Vagina (tissue), 2 donors: ENCODE measurements around the gene RFLNA. TPM values are rescaled to one million over a fixed set of nuclear protein-coding genes. Genes with fewer than 3 reads are reported as not detected.

Source experiments
- DNase-seq, 2 donors: peaks; one replicate each; pipeline ENCODE4 v3.0.0-alpha.2; 2017; ENCODE audit errors: extremely low spot score in 2 of 2
- H3K27ac ChIP-seq: fragments of 200-600 bp; sonication (generic); one replicate; pipeline ENCODE4 v1.5.1; 2019
- H3K27me3 ChIP-seq: fragments of 200-600 bp; sonication (generic); one replicate; pipeline ENCODE4 v1.5.1; 2019
- H3K36me3 ChIP-seq, 2 donors: fragments of 200-600 bp; sonication (generic); one replicate each; pipeline ENCODE4 v1.5.1; 2017 to 2019
- H3K4me1 ChIP-seq: fragments of 200-600 bp; sonication (generic); one replicate; pipeline ENCODE4 v1.5.1; 2019
- H3K4me3 ChIP-seq, 2 donors: fragments of 200-600 bp; sonication (generic); 1 replicate in 1 of 2; 2 replicates in 1 of 2; pipeline ENCODE4 v1.5.1; 2016 to 2019
- H3K9me3 ChIP-seq: fragments of 200-600 bp; sonication (generic); one replicate; pipeline ENCODE4 v1.5.1; 2019
- POLR2A ChIP-seq, 2 donors: fragments of 450-650 bp; IDR thresholded peaks; one replicate each; pipeline ENCODE4 v1.6.1; 2017; ENCODE audit warnings: antibody characterized with exemption in 2 of 2, mild to moderate bottlenecking in 2 of 2, moderate library complexity in 2 of 2
- POLR2AphosphoS5 ChIP-seq, 2 donors: sonication (generic); formaldehyde crosslinking; IDR thresholded peaks; one replicate each; pipeline ENCODE4 v1.9.0; 2017; ENCODE audit warnings: antibody characterized with exemption in 2 of 2, mild to moderate bottlenecking in 2 of 2, low read depth in 1 of 2; ENCODE audit not compliant: insufficient read depth in 1 of 2
- intact Hi-C: fragments of 100-400 bp; cut with DNase I; formaldehyde crosslinking; loops from one replicate; pipeline ENCODE4 v1.15.1; 2023
- total RNA-seq: library from RNA; depleted of rRNA; stranded (reverse); fragments of >200 nt; gene quantifications from one replicate; pipeline ENCODE4 v1.2.3, GENCODE V29; 2016
- TF ChIP-seq, protein P1 (sequence below), 3 experiments: fragments of 450-650 bp in 2 of 3; fragments of 200-600 bp in 1 of 3; sonication (generic) in 1 of 3; IDR thresholded peaks; one replicate each; pipeline ENCODE4 v1.5.1; 2017 to 2019; ENCODE audit warnings: antibody characterized with exemption in 3 of 3, mild to moderate bottlenecking in 2 of 3, moderate library complexity in 2 of 3

Gene RFLNA
- total RNA-seq, 1 donor from 2014 or later, result 1.7 TPM

DNA sequence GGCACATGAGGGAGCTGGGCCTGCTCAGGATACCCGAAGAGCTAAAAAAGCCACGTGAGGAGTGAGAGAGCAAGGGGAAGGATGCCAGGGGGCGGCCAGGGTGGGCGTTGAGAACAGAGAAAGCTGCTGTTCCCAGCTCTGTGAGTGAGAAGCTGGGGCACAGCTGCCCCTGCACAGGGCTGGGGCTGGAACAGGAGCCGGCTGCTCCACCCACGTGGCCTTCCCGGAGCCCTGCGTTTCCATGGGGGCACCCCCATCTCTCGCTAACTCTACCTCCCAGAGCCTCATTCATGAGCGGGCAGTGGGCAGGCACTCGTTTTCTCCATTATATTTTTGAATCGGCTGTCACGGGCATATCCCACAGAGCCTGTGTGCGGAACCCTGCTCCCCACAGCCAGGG is 42.7 kb downstream of the RFLNA start:
- Histone ChIP-seq H3K27ac (no peak overlapping the region), H3K4me1 (no peaks in the 10 kb centered on the region), H3K27me3 (no peaks in the 10 kb centered on the region), H3K9me3 (no peaks in the 10 kb centered on the region), H3K36me3 (peaks cover 0 to 82% of the 10 kb centered on the region in 2 donors), H3K4me3 (no peak overlapping the region)
- no peak for TF ChIP-seq POLR2AphosphoS5 (IDR thresholded peaks at IDR 0.05; ENCODE audit: insufficient read depth in 1 of 2, low read depth in 1 of 2)
- TF ChIP-seq, protein P1, sequence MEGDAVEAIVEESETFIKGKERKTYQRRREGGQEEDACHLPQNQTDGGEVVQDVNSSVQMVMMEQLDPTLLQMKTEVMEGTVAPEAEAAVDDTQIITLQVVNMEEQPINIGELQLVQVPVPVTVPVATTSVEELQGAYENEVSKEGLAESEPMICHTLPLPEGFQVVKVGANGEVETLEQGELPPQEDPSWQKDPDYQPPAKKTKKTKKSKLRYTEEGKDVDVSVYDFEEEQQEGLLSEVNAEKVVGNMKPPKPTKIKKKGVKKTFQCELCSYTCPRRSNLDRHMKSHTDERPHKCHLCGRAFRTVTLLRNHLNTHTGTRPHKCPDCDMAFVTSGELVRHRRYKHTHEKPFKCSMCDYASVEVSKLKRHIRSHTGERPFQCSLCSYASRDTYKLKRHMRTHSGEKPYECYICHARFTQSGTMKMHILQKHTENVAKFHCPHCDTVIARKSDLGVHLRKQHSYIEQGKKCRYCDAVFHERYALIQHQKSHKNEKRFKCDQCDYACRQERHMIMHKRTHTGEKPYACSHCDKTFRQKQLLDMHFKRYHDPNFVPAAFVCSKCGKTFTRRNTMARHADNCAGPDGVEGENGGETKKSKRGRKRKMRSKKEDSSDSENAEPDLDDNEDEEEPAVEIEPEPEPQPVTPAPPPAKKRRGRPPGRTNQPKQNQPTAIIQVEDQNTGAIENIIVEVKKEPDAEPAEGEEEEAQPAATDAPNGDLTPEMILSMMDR (IDR thresholded peaks at IDR 0.05), result no peak
- TF ChIP-seq POLR2A (IDR thresholded peaks at IDR 0.05), result no peak
- intact Hi-C loops, result no loop called here
- DNase-seq, result no peak

DNA sequence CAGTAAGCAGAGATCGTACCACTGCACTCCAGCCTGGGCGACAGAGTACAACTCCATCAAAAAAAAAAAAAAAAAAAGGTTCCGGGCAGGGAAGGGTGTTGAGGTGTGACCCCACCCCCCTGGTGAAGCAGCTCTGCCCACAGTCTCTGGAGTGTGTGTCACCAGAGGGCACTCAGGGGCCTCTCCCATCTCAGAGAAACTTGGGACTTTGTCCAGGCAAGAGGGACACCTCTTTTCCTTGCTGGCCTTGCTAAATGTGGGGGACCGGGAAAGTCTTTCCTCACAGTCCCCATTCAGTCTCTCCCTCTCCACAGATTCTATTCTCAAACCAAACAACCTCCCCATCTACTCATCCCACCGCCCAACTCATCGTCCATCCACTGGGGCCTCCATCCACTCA is 43.6 kb downstream of the RFLNA start:
- no peak overlapping the region for H3K4me3 ChIP-seq

DNA sequence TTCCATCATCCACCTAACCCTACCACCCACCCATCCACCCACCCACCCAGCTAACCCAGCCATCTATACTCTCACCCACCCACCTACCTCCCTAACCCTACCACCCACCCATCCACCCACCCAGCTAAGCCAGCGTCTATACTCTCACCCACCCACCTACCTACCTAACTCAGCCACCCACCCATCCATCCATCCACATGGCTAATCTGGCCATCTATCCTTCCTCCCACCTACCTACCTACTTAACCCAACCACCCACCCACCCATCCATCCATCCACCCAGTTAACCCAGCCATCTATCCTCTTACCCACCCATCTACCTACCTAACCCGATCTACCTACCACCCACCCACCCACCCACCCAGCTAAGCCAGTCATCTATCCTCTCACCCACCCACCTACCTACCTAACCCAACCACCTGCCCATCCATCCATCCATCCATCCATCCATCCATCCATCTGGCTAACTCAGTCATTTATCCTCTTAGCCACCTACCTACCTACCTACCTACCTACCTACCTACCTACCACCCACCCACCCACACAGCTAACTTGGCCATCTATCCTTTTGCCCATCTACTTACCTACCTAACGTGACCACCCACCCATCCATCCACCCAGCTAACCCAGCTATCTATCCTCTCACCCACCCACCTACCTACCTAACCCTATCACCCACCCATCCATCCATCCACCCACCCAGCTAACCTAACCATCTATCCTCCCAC is 44.1 kb downstream of the RFLNA start:
- Histone ChIP-seq H3K27me3 (no peaks in the 10 kb centered on the region), H3K4me3 (no peak overlapping the region), H3K27ac (no peak overlapping the region), H3K9me3 (no peaks in the 10 kb centered on the region), H3K4me1 (no peaks in the 10 kb centered on the region), H3K36me3 (peaks cover 0 to 82% of the 10 kb centered on the region in 2 donors)
- no peak for DNase-seq
- TF ChIP-seq POLR2AphosphoS5 (IDR thresholded peaks at IDR 0.05; ENCODE audit: insufficient read depth in 1 of 2, low read depth in 1 of 2), result no peak
- TF ChIP-seq, protein P1 (IDR thresholded peaks at IDR 0.05), result no peak
- TF ChIP-seq POLR2A (IDR thresholded peaks at IDR 0.05), result no peak
- intact Hi-C loops, result no loop called here

More for the DNA sequence above, 43.6 kb downstream of the RFLNA start:
- Histone ChIP-seq H3K27ac (no peak overlapping the region), H3K4me1 (no peaks in the 10 kb centered on the region), H3K27me3 (no peaks in the 10 kb centered on the region), H3K9me3 (no peaks in the 10 kb centered on the region), H3K36me3 (peaks cover 0 to 82% of the 10 kb centered on the region in 2 donors)
- intact Hi-C loops, result no loop called here
- TF ChIP-seq, protein P1 (IDR thresholded peaks at IDR 0.05), result no peak
- TF ChIP-seq POLR2AphosphoS5 (IDR thresholded peaks at IDR 0.05; ENCODE audit: insufficient read depth in 1 of 2, low read depth in 1 of 2) (no peak), POLR2A (IDR thresholded peaks at IDR 0.05) (no peak)
- DNase-seq, result no peak

DNA sequence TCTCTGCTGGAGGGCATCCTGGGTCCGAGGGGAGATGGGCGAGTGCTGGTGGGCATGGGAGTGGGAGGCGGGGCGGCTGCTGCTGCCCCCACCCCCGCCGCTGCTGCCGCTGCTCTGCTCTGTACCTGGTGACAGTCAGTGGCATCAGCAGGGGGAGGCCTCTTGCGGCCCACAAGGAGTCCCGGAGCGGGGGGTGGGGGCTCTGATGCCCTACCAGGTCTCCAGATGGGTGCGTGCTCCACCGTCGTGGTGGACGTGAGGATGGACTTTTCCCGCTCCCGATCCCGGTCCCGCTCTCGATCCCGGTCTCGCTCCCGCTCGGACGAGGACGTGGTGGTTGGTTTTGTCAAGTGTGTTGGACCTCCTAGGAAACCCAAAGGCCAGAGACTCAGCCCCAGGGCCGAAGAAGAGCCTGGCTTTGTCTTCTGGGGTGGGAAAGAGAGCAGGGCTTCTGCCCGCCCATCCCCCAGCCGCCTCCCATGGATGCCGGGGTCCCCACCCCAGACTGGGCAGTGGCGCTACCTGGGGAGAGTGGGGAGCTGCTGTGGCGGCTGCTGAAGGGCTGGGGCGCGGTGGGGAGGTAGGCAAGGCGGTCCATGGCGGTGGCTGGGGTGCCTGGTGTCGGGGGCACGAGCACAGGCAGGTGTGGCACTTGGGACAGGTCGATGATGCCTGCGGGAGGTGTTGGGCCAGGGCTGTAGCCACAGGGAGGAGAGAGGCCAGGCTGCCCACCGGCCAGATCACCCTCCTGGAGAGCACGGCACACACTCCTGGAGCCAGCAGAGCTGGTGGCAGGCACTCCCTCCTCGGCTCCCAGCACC is 45.4 kb downstream of the RFLNA start:
- no peaks in the 10 kb centered on the region for H3K4me1 ChIP-seq
- no peak overlapping the region for H3K27ac ChIP-seq

More for the DNA sequence above, 45.4 kb downstream of the RFLNA start:
- H3K36me3 ChIP-seq, result peaks cover 0 to 82% of the 10 kb centered on the region in 2 donors
- no peaks in the 10 kb centered on the region for H3K9me3 ChIP-seq
- intact Hi-C loops, result loop anchor here (5.0 kb wide), 1 partner anchor 417 kb away; no protein-coding TSS in a partner anchor
- TF ChIP-seq POLR2A (IDR thresholded peaks at IDR 0.05), result no peak
- TF ChIP-seq, protein P1 (IDR thresholded peaks at IDR 0.05), result no peak
- TF ChIP-seq POLR2AphosphoS5 (IDR thresholded peaks at IDR 0.05; ENCODE audit: insufficient read depth in 1 of 2, low read depth in 1 of 2), result no peak
- no peak overlapping the region for H3K4me3 ChIP-seq
- H3K27me3 ChIP-seq, result no peaks in the 10 kb centered on the region
- no peak for DNase-seq
